Hepatocyte (in vitro differentiated cells): ENCODE results near the gene AGA.

Experiments
- CTCF ChIP-seq: fragments of 200-600 bp; sonication (generic); IDR thresholded peaks from 2 replicates; pipeline ENCODE4 v1.5.1; 2016; ENCODE audit warnings: antibody characterized with exemption, mild to moderate bottlenecking; ENCODE audit not compliant: poor library complexity
- EZH2 ChIP-seq: fragments of 200-600 bp; sonication (generic); IDR thresholded peaks from 2 replicates; pipeline ENCODE4 v1.6.1; 2016; ENCODE audit warnings: antibody characterized with exemption, mild to moderate bottlenecking, borderline replicate concordance

- TF ChIP-seq CTCF (no peak), EZH2 (no peak)
Measured at GRCh38 chr4:177464026-177464425, 21.8 kb upstream of the AGA start.
